GM18907 (cell line): Measurements from ENCODE around the gene LMO4.

Experiments used
- ATAC-seq: cut with Tn5 transposase; IDR thresholded peaks from one replicate; pipeline ENCODE4 v1.9.1; 2021; ENCODE audit warnings: mild to moderate bottlenecking, moderate library complexity; ENCODE audit not compliant: unreplicated experiment

The LMO4 gene

DNA sequence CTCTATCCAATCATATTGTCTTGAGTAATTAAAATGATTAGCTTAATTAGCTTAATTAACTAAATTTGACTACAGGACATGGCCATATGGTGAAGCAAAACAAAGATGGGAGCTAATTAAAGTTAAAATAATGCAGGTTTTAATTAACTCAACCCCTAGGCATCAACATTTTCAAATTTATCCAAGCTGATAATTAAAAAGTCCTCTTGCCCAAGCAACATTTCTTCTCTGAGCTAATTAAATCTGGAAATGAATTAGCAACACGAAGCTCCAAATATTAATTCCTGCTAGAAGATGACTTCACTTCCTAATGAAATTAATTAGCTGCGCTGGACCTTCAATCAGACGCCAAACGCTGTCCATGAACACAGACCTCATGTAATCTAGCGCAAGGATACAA lies 27.9 kb downstream of the LMO4 start:
- ATAC-seq = no peak

DNA sequence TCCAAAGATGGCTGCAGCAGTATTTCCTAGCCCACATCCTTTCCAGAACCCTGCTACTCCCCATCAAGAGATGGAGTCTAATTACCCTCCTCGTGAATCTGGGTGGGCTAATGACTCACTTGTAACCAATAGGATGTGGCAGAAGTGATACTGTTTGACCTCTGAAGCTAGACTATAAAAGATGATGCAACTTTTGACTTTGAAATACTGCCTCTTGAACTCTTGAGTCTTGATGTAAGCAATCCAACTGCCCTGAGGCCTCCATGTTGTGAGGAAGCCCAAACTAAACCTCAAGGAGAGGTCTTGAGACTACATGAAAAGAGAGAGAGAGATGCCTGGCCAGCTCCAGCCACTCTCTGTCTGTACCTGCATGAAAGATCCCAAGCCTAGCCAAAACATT lies 29.5 kb downstream of the LMO4 start:
- ATAC-seq = no peak

DNA sequence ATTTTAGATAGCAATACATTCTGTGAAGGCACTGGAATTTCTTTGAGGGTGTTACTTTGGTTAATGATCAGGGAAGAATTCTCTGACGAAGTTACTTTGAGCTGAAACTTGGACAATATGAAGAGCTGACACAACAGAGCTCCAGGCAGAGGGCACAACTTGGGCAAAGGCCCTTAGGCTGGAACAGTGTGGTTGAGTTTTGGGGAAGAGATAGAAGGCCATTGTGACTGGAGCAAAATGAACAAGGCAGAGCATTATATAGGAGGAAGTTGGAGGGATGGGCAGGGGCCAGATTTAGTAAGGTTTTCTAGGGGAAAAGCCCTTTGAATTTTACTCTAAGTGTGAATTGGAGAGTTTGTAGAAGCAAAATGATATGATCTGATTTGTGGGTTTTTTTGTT lies 30.9 kb downstream of the LMO4 start:
- no peak for ATAC-seq

DNA sequence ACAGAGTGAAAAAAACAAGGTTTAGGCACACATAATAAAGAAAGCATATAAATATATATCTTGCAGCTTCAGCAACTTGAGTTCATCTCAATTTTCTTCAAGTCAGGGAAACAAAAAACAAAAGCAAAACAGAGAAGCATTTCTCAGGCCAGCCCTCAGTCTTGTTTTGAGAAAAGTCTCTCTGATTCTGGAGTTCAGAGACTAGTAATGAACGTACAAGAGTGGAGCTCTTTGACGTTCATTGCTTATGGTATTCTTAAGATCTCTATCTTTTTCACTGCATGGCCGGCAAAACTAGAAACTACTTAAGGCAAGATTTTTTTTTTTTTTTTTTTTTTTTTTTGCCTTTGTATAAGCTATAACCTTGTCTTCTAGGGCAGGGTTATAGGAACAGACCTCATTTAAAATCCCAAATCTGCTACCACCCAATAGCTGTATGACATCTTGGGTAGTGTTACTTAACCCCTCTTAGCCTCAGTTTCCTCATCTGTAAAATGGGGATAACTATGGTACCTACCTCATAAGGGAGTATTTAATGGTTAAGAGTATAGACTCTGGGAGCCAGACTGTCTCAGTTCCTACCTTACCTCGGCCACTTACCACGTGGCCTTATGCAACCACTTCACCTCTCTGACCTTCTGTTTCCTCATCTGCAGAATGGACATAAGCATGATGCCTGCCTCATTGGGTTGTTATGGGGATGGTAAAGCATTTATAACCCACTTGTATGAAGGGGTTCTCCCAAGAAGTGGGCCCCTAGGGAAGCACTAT lies 33.6 kb downstream of the LMO4 start:
- ATAC-seq = no peak

DNA sequence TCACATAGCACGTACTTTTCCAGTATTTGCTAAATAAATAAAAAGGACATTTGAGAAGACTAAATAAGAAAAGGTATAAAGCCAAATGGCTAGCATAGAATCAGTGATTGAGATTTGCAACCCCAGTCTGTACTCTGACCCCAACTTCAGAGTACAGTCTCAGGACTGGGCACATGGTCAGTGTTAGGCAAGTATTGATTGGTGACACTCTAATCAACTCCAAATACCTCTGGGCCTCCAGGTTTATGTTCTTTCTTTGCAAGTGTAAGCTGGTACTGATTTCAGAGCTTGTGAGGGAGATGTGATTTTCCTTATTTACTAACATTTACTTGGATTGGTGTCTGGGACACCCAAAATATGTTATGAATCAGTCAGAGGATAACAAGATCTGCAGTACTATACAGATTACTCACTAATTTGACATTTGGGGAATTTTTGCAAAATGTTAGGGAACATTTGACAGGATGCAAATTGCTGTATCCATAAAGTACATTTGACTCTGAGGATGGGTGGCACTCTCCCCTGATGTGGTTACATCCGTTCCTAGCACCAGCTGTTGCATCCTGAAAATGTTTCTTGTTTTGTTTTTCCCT lies 34.2 kb downstream of the LMO4 start:
- no peak for ATAC-seq

DNA sequence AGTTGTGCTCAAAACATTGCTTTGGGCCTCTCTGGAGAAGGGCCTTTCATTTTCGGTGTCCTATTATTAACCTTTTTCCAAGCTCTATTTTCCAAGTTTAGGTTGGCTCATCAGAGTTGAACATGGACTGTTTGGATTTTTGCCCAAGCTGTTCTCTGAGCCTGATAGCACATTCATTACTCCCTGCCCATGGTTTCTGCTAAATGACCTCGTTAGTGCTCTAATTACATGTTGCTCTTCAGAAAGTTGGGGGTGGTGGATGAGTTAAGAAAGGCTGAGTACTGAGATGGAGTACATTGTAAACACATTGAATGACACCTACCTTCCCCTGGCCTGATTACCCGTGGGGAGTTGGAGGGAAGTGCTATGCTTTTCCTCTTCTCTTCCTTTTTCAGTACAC lies 38.9 kb downstream of the LMO4 start:
- ATAC-seq = no peak

DNA sequence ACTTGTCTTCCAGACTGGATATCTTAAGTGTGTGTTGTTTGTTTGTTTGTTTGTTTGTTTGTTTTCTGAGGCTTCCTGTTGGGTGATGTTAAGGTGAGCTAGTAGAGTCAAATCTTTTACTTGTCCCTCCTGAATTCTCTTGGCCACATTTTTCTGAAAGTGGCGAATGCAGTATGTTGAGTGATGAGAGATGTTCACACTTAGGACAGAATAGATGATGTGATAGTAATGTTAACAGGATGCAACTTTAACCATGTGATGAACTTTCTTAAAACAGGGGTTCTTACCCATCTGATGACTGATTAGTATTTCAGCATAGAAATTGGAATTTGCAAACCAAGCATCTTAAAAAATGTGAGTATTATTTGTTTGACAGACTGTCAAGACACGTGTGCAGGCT lies 40.2 kb downstream of the LMO4 start:
- no peak for ATAC-seq

DNA sequence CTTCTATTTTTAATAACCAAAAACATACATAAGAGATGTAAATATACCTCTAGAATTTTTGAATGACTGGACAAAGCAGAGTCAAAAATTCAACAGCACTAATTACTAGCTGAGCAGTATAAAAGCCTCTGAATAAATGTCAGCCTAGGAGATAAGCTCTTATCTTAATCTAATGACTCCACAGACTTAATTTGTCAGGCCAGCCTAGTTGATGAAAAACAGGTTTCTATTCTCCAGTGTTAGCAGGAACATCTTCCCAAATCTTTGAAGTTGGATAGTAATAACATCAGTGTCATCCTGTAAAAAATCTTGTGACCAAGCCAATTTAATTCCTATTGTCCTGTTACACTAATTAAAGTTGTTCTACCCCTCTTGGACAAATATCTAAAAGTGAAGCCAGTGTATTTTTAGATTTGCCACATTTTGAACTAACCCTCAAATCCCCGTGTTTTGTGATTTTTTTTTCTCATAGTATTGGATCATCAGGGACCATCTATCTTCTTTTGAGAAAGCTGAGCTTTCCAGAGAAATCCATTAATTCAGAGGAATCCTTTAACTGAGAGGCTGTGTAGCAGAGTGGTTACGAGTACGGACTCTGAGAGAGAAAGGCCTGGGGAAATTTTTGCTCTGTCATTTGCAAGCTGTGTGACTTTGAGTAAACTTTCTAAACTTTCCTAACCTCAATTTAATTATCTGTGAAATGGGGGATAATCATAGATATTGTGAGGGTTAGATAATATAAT lies 41.2 kb downstream of the LMO4 start:
- no peak for ATAC-seq

DNA sequence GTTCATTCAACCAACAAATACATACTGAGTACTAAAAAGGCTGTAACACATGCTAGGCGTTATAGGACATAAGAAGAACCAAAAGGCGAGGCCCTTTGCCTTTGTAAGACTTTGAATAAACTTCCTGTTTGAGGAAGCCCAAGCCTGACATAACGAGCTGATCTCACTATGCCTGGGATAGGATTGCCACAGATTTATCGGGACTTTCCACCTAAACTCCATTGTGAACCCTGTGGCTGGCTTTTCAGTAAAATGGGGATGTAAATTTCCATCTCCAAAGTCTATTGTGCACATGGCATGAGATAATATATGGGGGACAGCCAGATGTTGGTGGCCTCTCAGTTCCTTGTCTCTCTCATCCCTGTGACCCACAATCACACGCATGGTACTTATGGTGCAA lies 41.9 kb downstream of the LMO4 start:
- no peak for ATAC-seq

DNA sequence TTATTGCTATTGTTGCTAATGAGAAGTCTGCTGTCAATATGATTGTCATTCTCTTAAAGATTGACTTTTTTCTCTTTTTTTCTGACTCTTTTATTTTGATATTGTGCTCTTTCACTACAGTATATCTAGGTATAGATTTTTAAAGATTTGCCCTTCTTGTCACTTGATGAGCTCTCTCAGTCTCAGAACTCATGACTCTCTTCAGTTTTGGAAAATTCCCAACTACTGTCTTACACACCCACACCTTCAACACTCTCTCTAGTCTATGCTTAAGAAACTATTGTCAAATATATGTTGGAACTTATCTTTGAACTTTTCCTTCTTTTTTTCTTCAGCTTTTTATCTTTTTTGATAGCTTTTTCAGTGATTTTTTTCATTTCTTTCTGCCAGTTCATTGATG lies 50.6 kb downstream of the LMO4 start:
- no peak for ATAC-seq

DNA sequence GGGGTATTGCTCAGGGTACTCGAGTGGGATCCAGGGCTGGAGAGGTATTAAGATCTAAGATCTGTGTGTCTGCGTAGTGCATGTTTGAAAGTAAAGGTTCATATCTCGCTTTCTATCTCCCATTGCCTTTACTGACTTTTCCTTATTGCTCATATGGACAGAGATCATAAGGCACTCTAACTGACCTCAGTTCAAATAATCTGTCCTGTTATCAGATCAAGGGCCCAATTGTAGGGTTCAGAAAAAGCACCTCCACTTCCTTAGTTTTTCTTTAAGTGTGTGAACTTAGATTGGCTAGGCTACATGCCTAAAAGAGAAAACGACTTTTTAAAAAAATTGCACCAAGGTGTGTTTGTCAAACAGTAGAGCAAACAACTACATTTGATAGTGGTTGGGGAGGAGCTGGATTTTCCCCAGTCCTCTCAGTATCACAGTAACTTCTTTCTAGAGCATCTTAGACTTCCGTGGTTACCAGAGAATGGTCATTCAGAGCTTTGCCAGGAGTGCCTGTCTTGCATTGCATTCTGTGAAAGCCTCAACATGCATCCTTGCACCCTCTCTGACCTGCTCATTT lies 57.6 kb downstream of the LMO4 start:
- no peak for ATAC-seq

DNA sequence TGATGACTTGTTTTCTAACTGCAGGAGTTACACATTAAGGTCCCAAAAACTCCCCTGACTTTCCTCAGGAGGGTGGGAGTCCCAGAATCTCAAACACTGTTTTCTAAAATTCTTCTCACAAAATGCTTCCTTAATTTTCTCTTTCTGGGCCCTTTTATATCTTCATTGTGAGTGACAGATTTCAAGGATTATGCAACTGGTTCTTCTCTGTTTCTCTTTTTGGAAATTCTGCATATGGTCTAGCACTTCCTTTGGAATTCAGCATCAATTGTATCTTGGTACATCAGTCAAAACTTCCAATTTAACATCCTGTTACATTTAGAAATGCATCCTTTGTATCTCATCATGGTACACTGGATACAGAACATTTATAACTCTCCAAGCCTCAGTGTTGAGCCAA lies 59.7 kb downstream of the LMO4 start:
- no peak for ATAC-seq

DNA sequence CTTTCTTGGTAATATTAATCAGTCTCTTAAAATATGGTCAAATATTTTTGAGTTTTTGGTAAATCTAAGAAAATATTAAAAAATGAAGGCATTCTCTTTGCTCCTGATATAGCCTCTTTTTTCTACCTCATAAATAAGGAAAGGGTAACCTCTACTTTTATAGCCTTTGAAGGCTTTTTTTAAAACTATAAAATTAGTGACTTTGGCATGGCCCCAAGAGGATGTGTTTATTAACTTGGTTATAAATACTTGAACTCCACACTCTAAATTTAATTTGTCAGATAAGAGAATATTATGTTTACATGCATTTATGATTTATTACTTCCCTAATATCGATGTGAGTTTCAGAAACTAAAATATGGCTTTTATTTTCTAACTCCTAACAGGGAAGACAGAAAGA lies 60.3 kb downstream of the LMO4 start:
- ATAC-seq = no peak

DNA sequence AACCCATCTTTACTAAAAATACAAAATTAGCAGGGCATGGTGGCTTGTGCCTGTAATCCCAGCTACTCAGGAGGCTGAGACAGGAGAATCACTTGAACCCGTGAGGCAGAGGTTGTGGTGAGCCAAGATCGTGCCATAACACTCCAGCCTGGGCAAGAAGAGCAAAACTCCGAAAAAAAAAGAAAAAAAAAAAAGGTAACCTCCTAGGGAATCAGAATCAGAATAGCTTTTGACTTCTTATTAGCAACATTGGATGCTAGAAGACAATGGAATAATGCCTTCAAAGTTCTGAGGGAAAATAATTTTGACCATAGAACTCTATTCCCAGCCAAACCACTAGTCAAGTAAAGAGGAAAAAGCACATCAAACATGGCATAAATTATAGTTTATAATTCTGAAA lies 60.9 kb downstream of the LMO4 start:
- no peak for ATAC-seq

DNA sequence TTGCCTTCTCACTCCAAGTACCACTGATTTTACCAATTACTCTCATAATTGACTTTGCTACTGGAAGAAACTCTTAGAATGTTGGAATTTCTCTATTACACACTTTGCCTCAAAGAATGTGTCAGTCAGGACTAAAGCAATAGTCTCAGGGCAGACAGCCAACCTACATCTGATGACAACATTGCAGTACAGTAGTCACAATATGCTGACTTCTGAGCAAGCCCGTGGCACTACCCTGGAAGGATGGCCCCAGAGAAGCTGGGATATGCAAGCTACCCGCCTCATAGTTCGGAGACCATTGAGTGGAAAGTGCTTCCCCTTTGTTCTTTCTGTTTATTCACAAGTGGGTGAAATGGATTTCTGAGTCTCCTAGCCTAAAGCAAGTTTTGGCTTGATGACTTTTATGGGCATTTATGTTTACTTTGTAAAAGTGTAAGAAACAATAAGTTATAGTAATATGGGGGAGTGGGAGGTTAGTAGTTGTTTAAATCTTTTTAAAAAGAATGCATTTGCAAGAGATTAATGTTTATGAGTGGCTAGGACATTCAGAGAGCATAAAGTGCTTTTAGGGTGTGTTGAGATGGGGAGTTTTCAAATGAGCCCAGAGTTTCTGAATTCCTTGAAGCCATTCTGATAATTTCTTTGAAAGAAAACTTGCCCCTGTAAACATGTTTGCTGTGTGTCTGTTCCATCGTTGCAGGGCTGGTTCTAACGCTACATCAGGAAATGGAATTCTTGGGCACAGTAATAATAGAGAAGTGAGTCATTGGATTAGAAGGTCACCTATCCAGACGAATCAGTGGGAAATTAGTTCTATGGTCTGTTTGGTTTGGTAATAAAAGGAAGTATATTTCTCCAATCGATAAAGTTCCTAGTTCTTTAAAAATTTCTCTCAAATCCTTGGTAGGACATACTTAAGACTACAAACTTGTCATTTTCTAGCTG lies 63.8 kb downstream of the LMO4 start:
- no peak for ATAC-seq

DNA sequence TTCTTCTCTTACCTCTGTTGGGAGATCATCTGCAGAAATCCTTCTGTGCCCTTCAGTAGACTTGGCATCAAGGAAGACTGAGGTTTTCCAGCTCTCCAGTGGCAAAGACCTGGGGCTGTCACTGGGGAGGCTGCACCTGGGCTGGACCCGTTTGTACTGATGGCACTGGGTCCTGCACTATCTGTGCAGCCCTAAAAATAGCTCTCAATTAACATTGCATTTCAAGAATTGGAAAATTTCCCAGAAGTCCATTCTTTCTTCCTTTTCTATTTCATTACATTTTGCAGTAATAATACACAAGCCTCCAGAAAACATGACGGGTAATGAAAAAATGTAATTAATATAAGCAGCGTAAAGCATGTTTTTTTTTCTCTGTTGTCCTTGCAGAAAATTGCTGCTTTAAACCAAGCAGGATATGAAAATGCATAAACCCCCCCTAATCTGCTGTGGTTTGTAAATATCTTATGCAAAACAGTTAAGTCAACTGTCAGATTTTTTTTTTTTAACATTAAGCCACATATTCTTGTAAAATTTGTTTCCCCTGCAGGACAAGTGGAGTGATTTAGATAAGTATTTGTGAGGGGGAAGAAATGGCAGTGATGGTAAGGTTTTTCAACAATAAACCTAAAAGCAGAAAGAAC lies 64.9 kb downstream of the LMO4 start:
- ATAC-seq = no peak

DNA sequence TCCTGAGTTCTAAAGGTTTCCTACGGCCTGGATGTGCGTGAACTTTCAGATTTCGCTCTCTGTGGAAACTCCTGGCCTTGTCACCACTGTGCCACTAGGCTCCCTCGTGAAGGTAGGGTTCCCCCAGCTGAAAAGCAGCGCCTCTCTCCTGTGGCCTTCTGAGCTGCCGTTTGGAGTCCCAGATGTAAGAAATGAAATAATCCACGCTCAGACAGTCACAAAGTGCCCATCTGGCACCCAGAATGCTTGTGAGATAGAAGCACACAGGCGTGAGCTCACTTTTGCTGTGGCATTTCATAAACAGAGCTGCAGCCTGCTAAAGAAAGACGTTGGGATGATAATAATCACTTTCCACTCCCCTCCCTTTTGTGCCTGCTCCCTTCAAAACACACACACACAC lies 65.8 kb downstream of the LMO4 start:
- no peak for ATAC-seq

DNA sequence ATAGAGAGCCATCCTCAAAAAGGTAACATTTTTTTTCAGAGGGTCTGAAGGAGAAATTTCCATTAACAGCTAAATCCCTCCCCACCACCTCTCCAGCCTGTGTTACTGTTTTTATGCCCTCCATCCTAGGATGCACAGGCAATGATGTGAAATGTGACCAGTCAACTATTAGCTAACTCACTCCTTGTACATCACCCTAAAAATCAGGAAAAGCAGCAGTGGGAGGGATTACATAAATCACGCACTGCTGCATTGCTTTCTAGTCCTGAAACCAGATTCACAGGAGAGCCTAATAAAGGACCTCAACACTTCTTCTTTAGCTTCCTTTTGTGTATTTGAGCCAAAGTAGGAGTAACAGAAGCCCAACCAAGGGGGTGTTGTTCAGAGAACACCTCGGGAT lies 66.3 kb downstream of the LMO4 start:
- ATAC-seq = no peak
